Upper lobe of right lung (tissue), 1 donor: ENCODE results near the gene ADIPOR2. TPM values are rescaled to one million over a fixed set of nuclear protein-coding genes. Genes with fewer than 3 reads are reported as not detected.
A peak's percentile ranks its signal among the peaks of the same experiment; 100 is the strongest.

ENCODE experiments used
- ATAC-seq: fragments of 200-7000 bp; cut with Tn5 transposase; one replicate; pipeline ENCODE4 v1.9.1; 2020; ENCODE audit warnings: mild to moderate bottlenecking, moderate library complexity
- DNase-seq: peaks from one replicate; pipeline ENCODE4 v3.0.0-alpha.2; 2020
- H3K27ac ChIP-seq: fragments of 200-600 bp; one replicate; pipeline ENCODE4 v1.8.0; 2022
- H3K27me3 ChIP-seq: fragments of 200-600 bp; one replicate; pipeline ENCODE4 v1.8.0; 2022; ENCODE audit warnings: mild to moderate bottlenecking
- H3K36me3 ChIP-seq: fragments of 200-600 bp; one replicate; pipeline ENCODE4 v1.8.0; 2022
- H3K4me1 ChIP-seq: fragments of 200-600 bp; one replicate; pipeline ENCODE4 v1.8.0; 2022
- H3K4me3 ChIP-seq: fragments of 200-600 bp; one replicate; pipeline ENCODE4 v1.8.0; 2022; ENCODE audit warnings: mild to moderate bottlenecking
- H3K9me3 ChIP-seq: fragments of 200-600 bp; one replicate; pipeline ENCODE4 v1.8.0; 2022
- CTCF ChIP-seq: fragments of 200-600 bp; IDR thresholded peaks from one replicate; pipeline ENCODE4 v1.8.0; 2022; ENCODE audit warnings: antibody characterized with exemption
- intact Hi-C: fragments of 100-400 bp; cut with DNase I; formaldehyde crosslinking; loops from one replicate; pipeline ENCODE4 v1.11.0; 2022
- total RNA-seq: library from RNA; stranded (reverse); fragmentation: NEBNext Ultra II Directional; extraction: Animal tissue kit (Norgen Biotek cat#: 25700); gene quantifications from one replicate; pipeline ENCODE4 v1.2.1, GENCODE V29; 2021
- donor health status: DM: no; HTN: yes; CAD: no; lungs with severe emphysema.

ADIPOR2 gene
- total RNA-seq, 1 donor from 2014 or later, result 96.0 TPM

- intact Hi-C loops, result no loop called here
- Histone ChIP-seq H3K4me1 (peaks cover 19% of the 10 kb centered on the region), H3K4me3 (no peak overlapping the region), H3K27ac (peak overlapping the region; percentile 34), H3K27me3 (no peaks in the 10 kb centered on the region), H3K9me3 (no peaks in the 10 kb centered on the region), H3K36me3 (no peaks in the 10 kb centered on the region)
- no peak for TF ChIP-seq CTCF
- DNase-seq (no peak), ATAC-seq (no peak)
These were observed 24.1 kb upstream of the ADIPOR2 start for GRCh38 chr12:1666685-1667162.

DNA sequence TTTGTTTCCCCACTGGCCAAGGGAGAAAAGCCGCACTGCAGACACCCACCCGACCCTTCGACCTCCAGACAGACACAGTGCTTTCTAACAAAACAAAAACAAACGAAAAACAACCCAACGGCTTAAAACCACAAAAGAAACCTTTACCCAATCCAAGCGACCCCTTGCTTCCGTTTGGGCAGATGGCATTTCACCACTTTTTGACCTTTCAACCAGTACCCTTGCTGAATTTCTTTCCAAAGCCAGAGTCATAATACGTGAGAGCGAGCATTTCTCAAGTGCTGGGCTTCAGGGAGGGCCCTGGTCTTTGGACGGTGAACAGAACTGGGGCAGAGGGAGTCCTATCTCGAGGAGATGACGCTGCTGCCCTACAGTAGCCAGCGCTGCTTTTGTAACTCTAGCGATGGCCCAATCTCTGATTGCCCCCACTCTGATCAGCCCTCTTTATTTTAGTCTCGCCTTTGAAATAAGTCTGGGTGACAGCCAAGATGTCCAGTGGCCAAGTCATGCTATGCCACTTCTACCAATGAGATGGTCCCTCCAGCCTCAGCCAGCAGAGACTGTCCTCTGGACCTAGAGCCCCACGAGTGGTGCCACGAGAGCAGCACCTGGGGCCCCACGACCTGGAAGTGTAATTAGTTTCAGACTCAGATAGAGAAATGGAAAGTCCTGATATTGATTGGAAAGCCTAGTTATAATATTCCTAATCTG is 21.9 kb upstream of the ADIPOR2 start:
- ATAC-seq, result peak; percentile 91
- Histone ChIP-seq H3K4me3 (no peak overlapping the region), H3K27ac (peak overlapping the region; percentile 36), H3K27me3 (no peaks in the 10 kb centered on the region), H3K36me3 (no peaks in the 10 kb centered on the region), H3K9me3 (no peaks in the 10 kb centered on the region), H3K4me1 (peaks cover 19% of the 10 kb centered on the region)
- intact Hi-C loops, result no loop called here
- peak; percentile 74 for DNase-seq
- TF ChIP-seq CTCF, result no peak

DNA sequence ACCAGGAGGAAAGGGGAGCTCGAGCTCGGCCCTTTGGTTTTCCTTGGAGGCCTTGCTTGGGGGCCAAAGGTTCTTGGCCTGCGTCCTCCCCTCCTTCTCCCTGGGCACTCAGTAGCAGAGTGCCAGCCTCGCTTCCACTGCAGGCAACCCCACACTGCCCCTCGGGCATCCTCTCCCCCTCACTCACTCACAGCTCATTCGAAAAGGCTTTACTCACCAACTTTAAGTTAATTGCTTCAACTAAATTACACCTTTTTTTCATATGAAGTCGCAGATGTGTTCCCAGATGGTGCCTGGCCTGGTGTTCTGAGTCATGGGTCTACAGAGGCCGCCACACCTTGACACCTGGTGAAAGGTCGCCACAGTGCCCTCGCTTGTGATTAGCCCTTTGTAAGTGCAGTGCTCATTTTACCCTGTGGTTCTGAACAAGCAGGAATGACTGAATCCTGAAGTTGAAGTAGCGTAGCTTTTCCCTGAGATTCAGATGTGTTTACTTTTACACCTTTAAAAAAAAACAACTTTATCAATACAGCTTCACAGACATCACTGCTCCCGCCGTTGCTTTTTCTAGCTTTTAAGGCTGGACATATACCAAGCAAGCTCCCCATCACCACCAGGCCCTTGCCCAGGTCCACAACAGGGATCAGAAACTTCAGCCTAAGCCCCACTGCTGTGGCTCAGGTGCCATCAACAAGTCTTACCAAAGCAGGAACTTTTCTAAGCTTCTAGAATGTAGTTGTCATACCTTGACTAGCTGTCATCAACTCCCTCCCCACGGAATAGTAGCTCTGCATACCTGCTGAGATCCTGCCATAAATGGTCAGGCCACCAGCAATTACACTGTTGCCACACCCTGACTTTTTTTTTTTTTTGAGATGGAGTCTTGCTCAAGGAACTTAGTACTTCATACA is 20.3 kb upstream of the ADIPOR2 start:
- no peak for TF ChIP-seq CTCF
- Histone ChIP-seq H3K27ac (no peak overlapping the region), H3K4me3 (no peak overlapping the region), H3K4me1 (peaks cover 14% of the 10 kb centered on the region), H3K9me3 (no peaks in the 10 kb centered on the region), H3K36me3 (no peaks in the 10 kb centered on the region), H3K27me3 (no peaks in the 10 kb centered on the region)
- no peak for DNase-seq
- ATAC-seq, result no peak
- intact Hi-C loops, result no loop called here

GRCh38 chr12:1676043-1676442 is 14.8 kb upstream of the ADIPOR2 start:
- Histone ChIP-seq H3K4me1 (peaks cover 6% of the 10 kb centered on the region), H3K9me3 (no peaks in the 10 kb centered on the region), H3K27me3 (no peaks in the 10 kb centered on the region), H3K27ac (no peak overlapping the region), H3K36me3 (no peaks in the 10 kb centered on the region), H3K4me3 (no peak overlapping the region)
- TF ChIP-seq CTCF, result no peak
- intact Hi-C loops, result no loop called here
- ATAC-seq (no peak), DNase-seq (no peak)

- Histone ChIP-seq H3K27ac (no peak overlapping the region), H3K4me3 (no peak overlapping the region), H3K36me3 (no peaks in the 10 kb centered on the region), H3K27me3 (no peaks in the 10 kb centered on the region), H3K9me3 (no peaks in the 10 kb centered on the region), H3K4me1 (peaks cover 6% of the 10 kb centered on the region)
- intact Hi-C loops, result no loop called here
- ATAC-seq (peak; percentile 41), DNase-seq (no peak)
- no peak for TF ChIP-seq CTCF
These were observed 9.9 kb upstream of the ADIPOR2 start for GRCh38 chr12:1680804-1681492.
